Measurements from ENCODE around the gene NUP35.

DNA sequence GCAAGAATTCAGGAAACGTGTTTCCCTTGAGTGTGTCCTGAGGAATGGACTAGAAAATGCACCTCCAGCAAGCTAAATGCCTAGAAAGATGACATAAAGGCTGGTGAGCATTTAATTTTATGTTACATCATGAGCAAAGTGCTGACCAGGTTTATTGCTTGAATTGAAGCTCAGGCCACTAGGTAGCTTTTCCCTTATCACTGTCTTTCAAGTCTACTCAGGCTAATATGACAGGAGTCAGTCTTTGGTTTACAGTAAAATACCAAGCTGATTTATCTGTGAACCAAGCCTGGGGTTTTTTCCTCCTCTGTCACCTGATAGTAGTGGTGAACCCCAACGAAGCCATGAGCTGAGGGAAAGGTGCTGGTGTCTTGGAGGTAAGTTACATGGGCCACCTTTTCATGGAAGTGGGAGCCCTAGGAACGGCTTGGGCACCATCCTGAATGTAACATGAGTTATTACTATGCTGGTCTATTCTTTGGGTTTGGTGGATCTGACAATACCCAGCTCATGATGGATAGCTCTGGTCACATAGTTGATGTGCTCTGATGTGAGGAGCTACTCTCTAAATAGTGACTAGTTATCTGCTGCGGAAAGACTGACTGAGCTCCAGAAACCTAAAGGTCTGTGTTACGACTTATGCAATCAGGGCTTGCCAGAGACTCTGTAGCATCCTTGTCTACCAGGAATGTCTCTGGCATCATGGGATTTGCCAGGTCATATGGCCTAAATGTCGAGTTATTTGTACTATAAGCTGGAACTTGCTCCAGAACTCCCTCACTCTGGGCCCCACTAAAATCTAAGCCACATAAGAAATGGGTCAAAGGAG lies 39.8 kb downstream of the NUP35 start:
- TF ChIP-seq CTCF (IDR thresholded peaks at IDR 0.05) (no peak), POLR2AphosphoS5 (IDR thresholded peaks at IDR 0.05; ENCODE audit: low read depth, low read length) (no peak), TCF7L2 (IDR thresholded peaks at IDR 0.05; ENCODE audit: low read depth, low read length) (no peak), SIN3A (IDR thresholded peaks at IDR 0.05; ENCODE audit: borderline replicate concordance, insufficient read depth, low read depth, low read length) (no peak)
- TF ChIP-seq, protein P1, sequence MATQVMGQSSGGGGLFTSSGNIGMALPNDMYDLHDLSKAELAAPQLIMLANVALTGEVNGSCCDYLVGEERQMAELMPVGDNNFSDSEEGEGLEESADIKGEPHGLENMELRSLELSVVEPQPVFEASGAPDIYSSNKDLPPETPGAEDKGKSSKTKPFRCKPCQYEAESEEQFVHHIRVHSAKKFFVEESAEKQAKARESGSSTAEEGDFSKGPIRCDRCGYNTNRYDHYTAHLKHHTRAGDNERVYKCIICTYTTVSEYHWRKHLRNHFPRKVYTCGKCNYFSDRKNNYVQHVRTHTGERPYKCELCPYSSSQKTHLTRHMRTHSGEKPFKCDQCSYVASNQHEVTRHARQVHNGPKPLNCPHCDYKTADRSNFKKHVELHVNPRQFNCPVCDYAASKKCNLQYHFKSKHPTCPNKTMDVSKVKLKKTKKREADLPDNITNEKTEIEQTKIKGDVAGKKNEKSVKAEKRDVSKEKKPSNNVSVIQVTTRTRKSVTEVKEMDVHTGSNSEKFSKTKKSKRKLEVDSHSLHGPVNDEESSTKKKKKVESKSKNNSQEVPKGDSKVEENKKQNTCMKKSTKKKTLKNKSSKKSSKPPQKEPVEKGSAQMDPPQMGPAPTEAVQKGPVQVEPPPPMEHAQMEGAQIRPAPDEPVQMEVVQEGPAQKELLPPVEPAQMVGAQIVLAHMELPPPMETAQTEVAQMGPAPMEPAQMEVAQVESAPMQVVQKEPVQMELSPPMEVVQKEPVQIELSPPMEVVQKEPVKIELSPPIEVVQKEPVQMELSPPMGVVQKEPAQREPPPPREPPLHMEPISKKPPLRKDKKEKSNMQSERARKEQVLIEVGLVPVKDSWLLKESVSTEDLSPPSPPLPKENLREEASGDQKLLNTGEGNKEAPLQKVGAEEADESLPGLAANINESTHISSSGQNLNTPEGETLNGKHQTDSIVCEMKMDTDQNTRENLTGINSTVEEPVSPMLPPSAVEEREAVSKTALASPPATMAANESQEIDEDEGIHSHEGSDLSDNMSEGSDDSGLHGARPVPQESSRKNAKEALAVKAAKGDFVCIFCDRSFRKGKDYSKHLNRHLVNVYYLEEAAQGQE (IDR thresholded peaks at IDR 0.05; ENCODE audit: insufficient read depth in 1 of 2, low read depth in 2 of 2, low read length in 1 of 2): no peak

Data from Panc1 (cell line).